CD4-positive, alpha-beta T cell treated with Interleukin-4 for 4 hours (primary cell): Measurements from ENCODE around the gene MATK.
"Not testable (repeated sequence)": the region's sequence is repeated elsewhere in the genome, so short reads cannot be mapped to it uniquely, and the experiment has no call there.

Experiments used
- DNase-seq: peaks from one replicate; pipeline ENCODE4 v3.0.0-alpha.2; 2020

MATK gene

DNA sequence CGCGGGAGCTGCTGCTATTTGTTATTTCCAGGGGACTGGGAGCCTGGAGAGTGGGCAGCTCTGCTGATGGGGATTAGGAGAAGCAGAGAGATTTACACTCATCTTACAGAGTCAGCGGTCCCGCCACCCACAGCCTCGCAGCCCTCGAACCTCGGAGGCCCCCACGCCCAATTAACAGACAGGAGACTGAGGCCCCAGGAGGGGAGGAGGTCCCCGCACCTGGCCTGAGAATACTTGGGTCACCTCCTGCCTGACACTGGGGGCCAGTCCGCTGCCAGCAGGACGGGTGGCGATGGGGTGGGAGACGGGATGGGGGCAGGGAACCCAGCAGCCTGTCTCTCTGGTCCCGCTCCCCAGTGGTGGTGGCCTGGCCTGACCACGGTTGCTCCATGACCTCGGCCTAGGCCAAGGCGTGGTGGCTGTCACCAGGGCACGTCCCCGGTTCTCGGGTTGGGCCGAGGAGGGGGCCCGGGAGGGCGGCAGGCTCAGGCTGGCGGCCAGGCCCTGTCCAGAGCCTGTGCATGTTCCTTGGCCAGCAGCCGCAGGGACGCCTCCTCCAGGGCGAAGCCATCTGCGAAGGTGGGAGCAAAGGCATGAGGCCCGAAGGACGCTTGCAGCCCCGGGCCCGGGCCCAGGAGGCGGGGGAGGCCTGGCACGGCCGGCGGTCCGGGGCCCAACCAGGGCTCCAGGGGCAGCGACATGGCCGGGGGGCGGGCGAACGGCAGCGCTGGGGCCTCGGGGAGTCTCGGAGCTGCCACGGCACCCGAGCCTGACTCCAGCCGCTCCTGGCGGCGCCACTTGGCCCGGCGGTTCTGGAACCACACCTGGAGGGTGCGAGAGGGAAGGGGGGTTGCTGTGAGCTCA, 15.8 kb downstream of the MATK start:
- no peak for DNase-seq

DNA sequence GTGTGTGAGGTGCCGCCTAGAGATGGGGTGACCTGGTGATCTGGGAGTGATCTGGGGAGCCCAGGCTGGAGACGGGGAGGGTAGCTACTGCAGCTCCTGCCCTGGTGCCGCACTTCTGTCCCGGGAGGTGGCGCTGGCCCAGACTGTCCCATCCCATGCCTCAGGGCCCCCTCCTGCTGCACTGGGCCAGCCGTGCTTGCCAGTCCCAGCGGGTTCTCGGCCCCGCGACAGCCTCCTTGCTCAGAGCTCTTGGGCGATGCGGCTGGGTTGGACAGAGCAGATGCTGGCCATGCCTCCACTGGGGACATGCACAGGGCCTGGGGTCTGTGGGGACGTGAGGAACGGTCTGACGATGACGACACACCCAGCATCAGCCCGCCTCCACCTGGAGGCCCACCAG, 16.7 kb downstream of the MATK start:
- no peak for DNase-seq

DNA sequence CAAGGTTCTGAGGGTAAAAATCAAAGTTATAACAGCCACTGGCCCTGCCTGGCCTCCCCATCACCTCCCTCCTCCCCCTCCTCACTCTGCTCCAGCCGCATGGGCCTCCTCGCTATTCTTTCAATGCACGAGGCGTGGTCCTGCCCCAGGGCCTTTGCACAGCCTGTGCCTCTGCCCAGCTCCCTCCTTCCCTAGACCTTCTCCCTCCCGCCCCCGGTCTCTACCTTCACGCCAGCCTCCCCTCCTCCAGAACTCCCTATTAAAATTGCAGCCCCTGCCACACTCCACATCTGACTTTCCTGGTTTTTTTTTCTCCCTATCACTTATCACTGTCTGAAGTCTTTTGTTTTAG, 17.5 kb downstream of the MATK start:
- DNase-seq = no peak

DNA sequence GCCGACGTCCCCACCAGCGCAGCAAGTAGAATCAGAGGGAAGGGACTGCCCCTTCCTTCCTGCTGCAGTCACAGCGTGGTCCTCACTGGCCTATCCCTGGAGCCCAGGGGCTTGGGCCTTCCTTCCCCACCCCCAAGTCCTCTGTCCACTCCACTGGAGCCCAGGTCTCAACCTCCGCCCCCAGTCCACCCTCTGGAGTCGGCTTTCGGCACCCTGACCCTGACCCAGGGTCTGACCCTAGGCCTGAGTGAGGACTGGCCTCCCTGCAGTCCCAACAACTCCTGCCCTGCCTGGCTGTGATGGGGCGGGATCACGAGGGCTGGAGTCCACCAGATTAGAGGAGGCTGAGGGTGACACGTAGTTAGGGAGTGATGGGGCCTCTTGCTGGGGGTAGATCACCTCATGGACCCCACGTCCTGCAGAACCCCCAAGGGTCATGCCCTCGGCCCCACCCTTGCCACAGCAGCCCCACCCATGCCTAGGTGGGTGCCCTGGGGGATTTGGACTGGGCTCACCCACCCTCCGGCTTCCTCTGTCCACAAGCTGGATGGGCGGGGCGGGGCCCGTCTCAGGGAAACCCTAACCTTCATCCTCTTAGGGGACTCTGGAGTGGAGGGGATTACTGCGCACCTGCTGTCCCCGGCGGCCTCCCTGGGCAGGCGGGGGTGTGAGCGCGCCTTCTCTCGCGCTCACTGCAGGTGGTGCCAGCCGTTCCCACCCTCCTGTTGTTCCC, 18.0 kb downstream of the MATK start:
- no peak for DNase-seq

DNA sequence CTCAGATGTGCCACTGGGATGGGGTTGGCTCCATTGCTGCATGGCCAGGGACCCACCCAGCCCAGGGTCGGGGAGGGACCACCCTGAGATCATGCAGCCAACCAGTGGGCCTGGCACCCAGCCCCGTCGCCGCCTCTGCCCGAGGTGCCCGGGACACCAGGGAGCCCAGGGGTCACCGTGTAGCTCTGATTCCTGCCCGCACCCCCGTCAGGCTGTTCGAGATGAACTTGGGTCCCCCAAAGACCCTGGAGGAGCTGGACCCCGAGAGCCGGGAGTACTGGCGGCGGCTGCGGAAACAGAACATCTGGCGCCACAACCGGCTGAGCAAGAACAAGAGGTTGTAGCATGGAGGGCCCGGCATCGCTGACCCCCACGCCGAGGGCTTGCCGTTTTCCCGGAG, 19.1 kb downstream of the MATK start:
- no peak for DNase-seq

DNA sequence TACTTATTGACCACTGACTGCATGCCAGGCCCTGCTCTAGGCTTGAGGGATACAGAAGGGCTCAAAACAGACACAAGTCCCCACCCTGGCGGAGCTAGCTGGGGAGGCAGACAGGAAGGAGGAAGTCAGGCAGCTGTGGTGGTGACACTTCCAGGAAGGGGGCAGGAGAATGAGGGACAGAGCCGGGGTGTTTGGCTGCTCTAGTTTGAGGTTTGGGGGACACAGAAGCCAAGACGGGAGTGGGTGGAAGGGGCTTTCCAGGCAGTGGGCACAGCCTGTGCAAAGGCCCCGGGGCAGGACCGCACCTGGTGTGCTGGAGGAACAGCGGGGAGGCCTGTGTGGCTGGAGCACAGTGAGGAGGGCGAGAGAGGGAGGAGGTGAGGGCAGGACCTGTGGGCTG, 19.7 kb downstream of the MATK start:
- no peak for DNase-seq

DNA sequence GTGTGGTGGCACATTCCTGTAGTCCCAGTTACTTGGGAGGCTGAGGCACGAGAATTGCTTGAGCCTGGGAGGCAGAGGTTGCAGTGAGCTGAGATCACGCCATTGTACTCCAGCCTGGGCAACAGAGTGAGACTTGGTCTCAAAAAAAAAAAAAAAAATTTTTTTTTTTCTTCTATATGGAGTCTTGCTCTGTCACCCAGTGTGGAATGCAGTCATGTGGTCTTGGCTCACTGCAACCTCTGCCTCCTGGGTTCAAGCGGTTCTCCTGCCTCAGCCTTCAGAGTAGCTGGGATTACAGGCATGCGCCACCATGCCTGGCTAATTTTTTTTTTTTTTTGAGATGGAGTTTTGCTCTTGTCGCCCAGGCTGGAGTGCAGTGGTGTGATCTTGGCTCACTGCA, 20.4 kb downstream of the MATK start:
- DNase-seq = not testable (repeated sequence)

DNA sequence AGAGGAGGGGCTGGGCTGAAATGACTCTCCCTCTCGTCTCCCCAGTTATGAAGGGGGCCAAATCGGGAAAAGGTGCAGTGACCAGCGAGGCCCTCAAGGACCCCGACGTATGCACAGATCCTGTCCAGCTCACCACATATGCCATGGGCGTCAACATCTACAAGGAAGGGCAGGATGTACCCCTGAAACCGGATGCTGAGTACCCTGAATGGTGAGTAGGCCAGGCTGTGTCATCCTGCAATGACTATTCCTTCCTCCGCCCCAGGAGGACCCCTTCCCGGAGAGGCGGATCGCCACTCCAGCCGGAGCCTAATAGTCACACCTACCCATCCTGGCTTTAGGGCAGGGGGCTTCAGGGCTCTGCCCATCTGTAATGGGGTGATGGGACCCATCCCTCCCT, 21.1 kb downstream of the MATK start:
- DNase-seq = no peak

DNA sequence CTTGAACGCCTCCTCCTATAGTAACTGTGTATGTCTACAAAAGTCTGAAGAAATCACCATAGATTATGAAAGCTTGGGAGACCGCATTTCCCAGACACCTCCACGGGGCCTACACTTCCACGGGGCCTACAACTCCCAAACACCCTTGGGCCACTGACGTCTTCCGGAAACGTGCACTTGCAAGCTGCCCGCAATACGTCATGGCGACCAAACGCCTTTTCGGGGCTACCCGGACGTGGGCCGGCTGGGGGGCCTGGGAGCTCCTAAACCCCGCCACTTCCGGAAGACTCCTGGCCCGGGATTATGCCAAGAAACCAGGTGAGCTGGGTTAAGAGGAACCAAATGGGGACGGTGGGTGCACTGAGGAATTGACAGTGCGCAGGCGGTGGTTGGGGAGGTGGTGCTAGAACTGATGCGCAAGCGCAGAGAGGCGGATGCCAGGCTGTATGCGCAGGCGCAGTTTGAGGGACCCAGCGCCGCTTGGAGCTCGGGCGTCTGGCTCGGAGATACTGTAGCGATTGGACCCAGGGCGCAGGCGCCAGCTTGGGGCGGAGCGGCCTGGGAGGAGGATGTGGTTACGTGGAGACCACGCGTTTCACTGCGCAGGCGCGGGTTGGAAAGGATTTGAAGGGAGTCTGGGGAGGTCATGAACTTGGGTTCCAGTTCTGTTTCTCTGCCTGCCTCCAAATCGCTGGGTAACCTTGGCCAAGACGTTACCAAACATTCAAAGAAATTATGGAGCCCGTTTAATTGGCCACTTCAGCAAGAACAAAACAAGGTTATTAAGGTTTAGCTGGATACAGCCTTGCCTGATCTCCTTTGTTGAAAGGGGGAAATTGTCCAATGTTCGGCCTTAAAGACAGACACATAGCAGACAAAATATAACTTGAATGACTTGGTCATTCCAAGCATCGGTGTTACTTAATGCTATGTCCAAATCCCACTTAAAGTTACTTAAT, 23.4 kb downstream of the MATK start, which contains the start of gene MRPL54:
Gene MRPL54 (plus strand): TSS at position 182 of the 959 bp plus-strand sequence. CDS start 19 bp downstream, at position 201.
- peak; percentile 99 for DNase-seq

DNA sequence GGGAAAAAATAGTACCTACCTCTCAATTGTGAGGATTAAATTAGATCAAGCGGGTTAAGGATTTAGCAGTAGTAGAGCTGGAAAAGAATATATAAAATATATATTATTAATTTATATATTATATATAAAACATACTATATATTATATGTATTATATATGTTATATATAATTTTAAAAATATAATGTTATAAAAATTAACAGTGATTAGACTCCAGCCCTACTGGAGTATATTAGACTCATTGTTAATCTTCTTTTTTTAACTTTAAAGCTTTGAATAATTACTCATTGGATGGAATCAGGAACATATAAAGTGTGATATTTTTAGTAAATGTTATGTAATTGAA, 24.1 kb downstream of the MATK start:
- DNase-seq = no peak

DNA sequence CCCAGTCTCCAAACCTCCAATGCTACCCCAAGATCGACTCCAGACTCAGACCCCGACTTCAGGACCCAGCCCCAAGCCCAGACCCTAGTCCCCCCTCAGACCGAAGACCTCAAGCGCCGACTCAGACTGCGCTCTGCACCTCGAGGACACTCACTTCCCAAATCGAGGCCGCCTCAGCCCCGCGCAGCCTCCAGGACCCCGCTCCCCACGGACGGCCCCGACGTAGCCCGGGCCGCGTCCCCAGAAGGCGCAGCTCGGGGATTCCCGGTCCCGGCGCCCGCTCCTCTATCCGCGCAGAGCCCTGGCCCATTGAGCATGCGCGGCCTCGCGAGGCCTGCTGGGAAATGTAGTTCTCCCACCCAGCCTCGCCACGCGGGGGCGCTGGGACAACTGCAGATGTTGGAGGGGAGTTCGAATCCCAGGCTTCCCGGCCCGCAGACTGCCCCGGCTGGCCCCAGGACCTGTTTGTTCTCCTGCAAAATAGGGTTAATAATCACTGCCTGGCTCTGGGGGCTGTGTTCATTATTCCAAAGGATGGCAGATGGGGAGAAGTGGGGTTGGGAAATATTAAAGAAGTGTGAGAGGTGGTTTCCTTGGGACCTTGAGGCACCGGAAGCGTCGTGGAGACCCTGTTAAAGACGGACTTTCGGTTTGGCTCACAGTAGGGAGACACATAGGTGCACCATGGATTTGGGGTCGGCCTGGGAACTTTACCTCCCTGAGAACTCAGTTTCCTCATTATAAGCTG, 24.6 kb downstream of the MATK start, which contains the start of gene APBA3:
Gene APBA3 (minus strand): TSS at position 311 of the 748 bp plus-strand sequence. CDS start 1,428 bp downstream, outside the sequence.
- DNase-seq = peak; percentile 91

DNA sequence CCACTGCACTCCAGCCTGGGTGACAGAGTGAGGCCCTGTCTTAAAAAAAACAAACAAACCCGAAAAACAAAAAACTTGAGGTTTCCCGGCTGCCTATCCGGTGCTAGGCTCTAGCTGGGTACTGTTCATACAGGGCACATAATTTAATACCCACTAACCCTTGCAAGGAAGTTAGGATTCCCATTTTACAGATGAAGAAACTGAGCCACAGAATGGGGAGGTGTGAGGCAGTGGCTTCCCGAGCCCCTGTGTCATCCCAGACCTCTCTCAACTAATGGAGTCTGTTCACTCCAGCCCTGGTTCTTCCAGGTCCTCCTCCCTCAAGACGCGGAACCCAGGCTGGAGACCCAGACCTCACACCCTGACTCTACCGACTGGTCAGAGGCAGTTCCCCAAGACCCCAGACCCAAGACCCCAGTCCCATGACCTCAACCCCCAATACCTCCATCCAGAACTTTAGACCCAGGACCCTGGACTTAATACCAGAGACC, 25.3 kb downstream of the MATK start:
- DNase-seq = peak; percentile 41

DNA sequence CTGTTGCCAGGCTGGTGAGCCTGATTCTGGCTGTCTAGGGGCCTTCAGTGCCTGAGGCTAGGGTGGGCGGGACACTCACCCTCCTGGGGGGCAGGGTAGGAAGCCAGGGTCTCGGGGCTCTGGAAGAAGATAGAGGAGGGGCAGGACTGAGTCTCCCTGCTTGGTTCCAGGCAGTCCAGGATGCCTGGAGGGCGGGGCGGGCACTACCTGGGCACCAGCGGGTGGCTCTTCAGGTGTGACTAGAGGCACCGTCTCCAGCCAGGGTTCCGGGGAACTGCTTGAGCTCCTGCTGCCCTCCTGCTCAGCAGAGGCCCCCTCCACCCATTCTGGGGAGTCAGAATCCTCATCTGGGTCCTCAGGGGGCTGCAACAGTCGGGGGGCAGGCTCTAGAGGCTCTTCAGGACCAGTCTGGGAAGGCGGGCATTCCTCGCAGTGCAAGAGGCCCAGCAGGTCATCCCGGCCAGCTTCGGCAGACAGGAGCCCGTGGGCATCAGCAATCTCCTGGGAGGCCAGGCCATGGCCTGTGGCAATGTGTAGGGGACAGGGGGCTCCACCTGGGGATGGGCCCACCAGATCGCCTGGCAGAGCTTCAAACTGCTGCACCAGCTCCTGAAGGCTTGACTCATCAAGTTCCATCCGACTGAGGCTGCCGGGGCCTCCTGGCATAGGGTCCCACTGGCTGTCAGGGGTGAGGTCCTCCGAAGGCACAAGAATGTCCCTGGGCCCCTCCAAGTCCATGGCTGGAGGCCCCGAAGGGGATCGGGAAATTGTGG, 26.5 kb downstream of the MATK start:
- DNase-seq = no peak

DNA sequence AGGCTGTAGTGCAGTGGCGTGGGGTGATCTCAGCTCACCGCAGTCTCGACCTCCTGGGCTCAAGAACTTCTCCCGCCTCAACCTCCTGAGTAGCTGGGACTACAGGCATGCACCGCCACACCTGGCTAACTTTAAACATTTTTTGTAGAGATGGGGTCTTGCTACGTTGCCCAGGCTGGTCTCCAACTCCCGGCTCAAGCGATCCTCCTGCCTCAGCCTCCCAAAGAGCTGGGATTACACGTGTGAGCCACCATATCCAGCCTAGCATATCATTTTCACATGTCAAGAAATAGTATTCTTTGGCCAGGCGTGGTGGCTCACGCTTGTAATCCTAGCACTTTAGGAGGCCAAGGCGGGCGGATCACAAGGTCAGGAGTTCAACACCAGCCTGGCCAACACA, 27.9 kb downstream of the MATK start:
- not testable (repeated sequence) for DNase-seq

DNA sequence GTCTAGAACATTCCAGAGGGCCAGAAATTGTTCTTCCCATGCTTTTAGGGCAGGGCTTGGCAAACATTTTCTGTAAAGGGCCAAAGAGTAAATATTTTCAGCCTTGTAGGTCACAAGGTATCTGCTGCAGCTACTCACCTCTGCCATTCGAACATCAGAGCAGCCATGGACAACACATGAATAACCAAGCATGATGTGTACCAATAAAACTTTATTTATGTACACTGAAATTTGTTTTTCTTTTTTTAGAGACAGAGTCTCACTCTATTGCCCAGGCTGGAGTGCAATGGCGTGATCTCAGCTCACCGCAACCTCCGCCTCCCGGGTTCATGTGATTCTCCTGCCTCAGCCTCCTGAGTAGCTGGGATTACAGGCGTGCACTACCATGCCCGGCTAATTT, 28.5 kb downstream of the MATK start:
- not testable (repeated sequence) for DNase-seq

DNA sequence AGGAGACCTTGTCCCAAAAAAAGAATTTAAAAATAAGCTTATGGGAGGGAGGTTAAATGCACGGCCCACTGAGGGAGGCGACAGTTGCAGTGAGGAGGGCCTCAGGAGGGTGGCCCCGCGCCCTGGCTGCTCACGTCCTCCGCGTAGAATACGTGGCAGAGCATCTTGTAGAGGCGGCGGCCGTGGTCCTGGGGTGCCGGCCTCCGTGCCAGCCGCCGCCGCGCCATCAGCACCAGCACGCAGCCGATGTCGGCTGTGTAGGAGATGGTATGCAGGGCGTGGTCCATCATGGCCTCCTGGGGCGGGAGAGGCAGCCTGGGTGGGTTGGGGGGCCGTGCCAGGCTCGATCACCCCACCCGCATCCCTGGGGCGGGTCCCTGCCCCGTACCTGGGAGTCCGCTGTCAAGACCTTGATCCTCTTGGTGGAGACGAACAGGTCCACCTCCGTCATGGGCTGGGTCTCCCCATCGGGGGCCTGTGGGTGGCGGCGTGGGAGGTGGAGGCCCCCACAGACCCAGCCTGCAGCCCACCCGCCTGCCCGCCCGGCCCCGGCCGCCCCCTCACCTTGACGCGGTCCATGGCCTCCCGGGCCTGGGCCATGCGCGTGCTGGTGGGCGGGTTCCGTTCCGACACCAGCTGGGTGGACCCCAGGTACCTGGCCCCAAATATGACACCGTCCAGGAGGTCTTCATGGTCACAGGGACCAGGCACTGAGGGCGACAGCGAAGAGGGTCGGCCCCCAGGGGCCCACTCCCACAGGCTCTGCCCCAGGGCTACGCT, 32.4 kb downstream of the MATK start:
- no peak for DNase-seq

DNA sequence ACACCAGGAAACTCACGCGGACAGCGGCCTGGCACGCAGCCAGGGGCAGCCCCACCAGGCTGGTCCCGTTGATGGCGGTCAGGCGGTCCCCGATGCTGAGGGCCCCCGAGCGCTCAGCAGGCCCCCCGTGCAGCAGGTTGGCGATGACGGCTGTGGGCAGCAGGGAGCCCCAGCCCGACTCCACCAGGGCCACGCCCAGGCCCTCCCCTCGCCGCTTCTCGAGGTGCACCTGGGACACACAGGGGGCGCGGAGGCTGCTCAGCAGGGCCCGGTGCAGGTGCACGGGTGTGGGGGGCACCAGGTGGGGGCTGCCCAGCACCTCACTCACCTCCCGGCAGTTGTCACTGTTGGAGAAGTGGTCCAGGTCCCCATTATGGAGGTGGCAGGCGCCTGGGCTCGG, 33.7 kb downstream of the MATK start:
- DNase-seq = no peak

DNA sequence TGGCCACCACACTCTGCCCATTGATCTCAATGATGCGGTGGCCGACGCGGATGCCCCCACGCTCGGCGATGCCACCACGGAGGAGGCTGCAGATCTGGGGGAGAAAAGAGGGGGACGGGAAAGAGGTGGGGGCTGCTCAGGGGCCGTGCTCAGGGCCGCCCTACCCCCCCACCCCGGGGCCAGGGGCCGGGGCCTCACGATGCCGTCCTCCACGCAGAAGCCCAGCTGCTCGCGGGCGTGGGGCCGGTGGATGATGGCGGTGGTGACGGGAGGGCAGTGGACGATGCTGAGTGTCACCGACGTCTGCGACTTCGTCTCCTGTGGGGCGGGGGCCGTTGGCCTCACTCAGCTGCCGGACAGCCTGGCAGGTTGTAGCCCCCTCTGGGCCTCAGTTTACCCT, 34.9 kb downstream of the MATK start:
- DNase-seq = no peak

DNA sequence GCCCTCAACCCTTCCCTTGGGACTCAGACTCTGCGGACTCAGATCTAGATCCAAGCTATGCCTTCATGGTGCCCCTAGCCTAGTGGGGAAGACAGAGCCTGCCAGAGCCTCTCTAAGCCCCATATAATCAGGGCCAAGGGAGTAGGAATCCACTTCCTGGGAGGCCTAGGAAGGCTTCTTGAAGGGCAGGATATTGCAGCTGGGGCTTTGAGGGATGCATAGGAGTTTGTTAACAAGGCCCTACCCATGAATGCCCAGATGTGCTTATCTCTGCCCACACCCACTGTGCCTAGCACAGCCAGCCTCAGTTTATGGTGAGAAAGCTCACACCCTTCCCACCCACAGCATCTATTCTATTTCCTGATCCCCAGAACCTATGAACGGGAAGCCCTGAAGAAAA, 36.0 kb downstream of the MATK start:
- DNase-seq = no peak

DNA sequence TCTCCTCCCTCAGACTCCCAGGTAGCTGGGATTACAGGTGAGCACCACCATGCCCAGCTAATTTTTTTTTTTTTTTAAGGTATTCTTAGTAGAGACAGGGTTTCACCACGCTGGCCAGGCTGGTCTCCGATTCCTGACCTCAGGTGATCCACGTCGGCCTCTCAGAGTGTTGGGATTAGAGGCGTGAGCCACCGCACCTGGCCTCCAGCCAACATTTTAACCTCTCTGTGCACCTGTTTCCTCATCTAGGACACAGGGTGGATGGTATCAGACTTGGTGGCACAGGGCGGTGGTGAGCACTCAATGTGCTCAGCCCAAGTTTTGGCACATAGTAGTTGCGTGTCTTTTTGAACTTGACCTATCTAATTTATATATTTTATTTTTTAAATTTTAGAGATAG, 37.2 kb downstream of the MATK start:
- no peak for DNase-seq
